WTC11 (cell line): ENCODE measurements around the gene PGAM1.

ENCODE experiments used
- CTCF ChIP-seq: fragments of 200-600 bp; IDR thresholded peaks from 2 replicates; pipeline ENCODE4 v1.8.0; 2022; ENCODE audit warnings: antibody characterized with exemption
- E2F4 ChIP-seq: sonication (generic); formaldehyde crosslinking; IDR thresholded peaks from 2 replicates; pipeline ENCODE4 v1.8.1; 2022; ENCODE audit warnings: low read depth, mild to moderate bottlenecking, moderate library complexity, missing genetic modification reagents, borderline replicate concordance
- JAZF1 ChIP-seq: fragments of 250-450 bp; sonication (Bioruptor Pico); IDR thresholded peaks from 2 replicates; pipeline ENCODE4 v1.9.0; 2021; ENCODE audit warnings: moderate library complexity, mild to moderate bottlenecking, inconsistent platforms
- TF ChIP-seq, protein P1 (sequence below): sonication (generic); formaldehyde crosslinking; IDR thresholded peaks from 2 replicates; pipeline ENCODE4 v1.8.0; 2022; ENCODE audit warnings: mild to moderate bottlenecking, missing genetic modification reagents

GRCh38 chr10:97427571-97428179, 1.7 kb downstream of the PGAM1 start:
- TF ChIP-seq, protein P1, sequence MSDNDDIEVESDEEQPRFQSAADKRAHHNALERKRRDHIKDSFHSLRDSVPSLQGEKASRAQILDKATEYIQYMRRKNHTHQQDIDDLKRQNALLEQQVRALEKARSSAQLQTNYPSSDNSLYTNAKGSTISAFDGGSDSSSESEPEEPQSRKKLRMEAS = 0 out of 2 replicates have a peak, but pooled peaks have one; percentile 51
- TF ChIP-seq JAZF1 (CRISPR knock-in tag) (no peak), CTCF (no peak), E2F4 (CRISPR knock-in tag) (no peak)
